ENCODE measurements around the gene COL6A1.

DNA sequence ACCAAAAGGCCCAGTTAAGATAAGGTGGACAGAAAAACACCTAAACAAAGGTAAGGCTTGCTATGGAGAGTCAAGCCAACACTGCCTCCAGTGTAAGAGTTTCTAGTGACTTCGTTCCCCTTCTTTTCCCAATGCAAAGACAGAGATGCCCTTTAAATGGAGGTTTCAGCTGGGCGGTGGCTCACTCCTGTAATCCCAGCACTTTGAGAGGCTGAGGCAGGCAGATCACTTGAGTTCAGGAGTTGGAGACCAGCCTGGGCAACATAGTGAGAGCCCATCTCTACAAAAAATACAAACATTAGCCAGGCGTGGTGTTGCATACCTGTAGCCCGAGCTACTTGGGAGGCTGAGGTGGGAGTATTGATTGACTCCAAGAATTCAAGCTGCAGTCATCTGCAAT, 24.0 kb upstream of the COL6A1 start:
- TF ChIP-seq CTCF (IDR thresholded peaks at IDR 0.05; ENCODE audit: low read length) (no peak), EZH2 (IDR thresholded peaks at IDR 0.05; ENCODE audit: borderline replicate concordance, low read length) (no peak)
